PC-3 (cell line): Measurements from ENCODE around the gene DCDC1. TPM values are rescaled to one million over a fixed set of nuclear protein-coding genes. Genes with fewer than 3 reads are reported as not detected.

Experiments used
- ATAC-seq: fragments of 200-7000 bp; cut with Tn5 transposase; 2 replicates; pipeline ENCODE4 v1.9.1; 2020; ENCODE audit warnings: mild to moderate bottlenecking, moderate library complexity
- BruUV-seq: library from RNA; stranded (reverse); fragments of 400-500 nt; replicated peaks from 2 replicates; lab custom pipeline; 2021; lab: Mats Ljungman, UMichigan
- CTCF ChIA-PET: fragments of 300-600 bp; sonication (Branson Sonifier 250); formaldehyde crosslinking; loops from one replicate; lab custom pipeline; 2022; ENCODE audit warnings: antibody characterized with exemption; lab: Charles Lee
- POLR2A ChIA-PET: fragments of 300-600 bp; sonication (Branson Sonifier 250); formaldehyde crosslinking; loops from one replicate; lab custom pipeline; 2022; ENCODE audit warnings: antibody characterized with exemption; ENCODE audit not compliant: unreplicated experiment; lab: Charles Lee
- DNase-seq: peaks from one replicate; pipeline ENCODE4 v3.0.0-alpha.2; 2015
- H2AFZ ChIP-seq: fragments of 300-600 bp; sonication (generic); 2 replicates; pipeline ENCODE4 v1.6.0; 2016; ENCODE audit warnings: antibody characterized with exemption, low read length
- H3F3A ChIP-seq: fragments of 300-600 bp; sonication (generic); one replicate; pipeline ENCODE4 v1.6.0; 2017; ENCODE audit warnings: antibody characterized with exemption, low read length, control low read depth, mild to moderate bottlenecking; ENCODE audit not compliant: unreplicated experiment
- H3K27ac ChIP-seq: fragments of 300-600 bp; sonication (generic); 2 replicates; pipeline ENCODE4 v1.5.1; 2016; ENCODE audit warnings: mild to moderate bottlenecking, low read length
- H3K27me3 ChIP-seq: fragments of 300-600 bp; sonication (generic); 2 replicates; pipeline ENCODE4 v1.6.1; 2016; ENCODE audit warnings: low read length, mixed read lengths
- H3K36me3 ChIP-seq: fragments of 300-600 bp; sonication (generic); 2 replicates; pipeline ENCODE4 v1.6.1; 2016; ENCODE audit warnings: low read depth, mixed run types, low read length, mixed read lengths
- H3K4me1 ChIP-seq: fragments of 300-600 bp; sonication (generic); 2 replicates; pipeline ENCODE4 v1.5.1; 2016; ENCODE audit warnings: low read length; ENCODE audit not compliant: insufficient read depth
- H3K4me2 ChIP-seq: fragments of 300-600 bp; sonication (generic); 2 replicates; pipeline ENCODE4 v1.6.0; 2016; ENCODE audit warnings: low read length
- H3K4me3 ChIP-seq: fragments of 300-600 bp; sonication (generic); 2 replicates; pipeline ENCODE4 v1.5.1; 2016; ENCODE audit warnings: mild to moderate bottlenecking, low read length, mixed read lengths
- H3K79me2 ChIP-seq: fragments of 300-600 bp; sonication (generic); 2 replicates; pipeline ENCODE4 v1.6.1; 2017; ENCODE audit warnings: low read length, mixed read lengths
- H3K9ac ChIP-seq: fragments of 300-600 bp; sonication (generic); 2 replicates; pipeline ENCODE4 v1.6.0; 2016; ENCODE audit warnings: mild to moderate bottlenecking, low read length
- H3K9me2 ChIP-seq: fragments of 300-600 bp; sonication (generic); replicated peaks from 2 replicates; pipeline ENCODE4 v1.6.1; 2016; ENCODE audit warnings: mixed run types, low read length, mixed read lengths
- H3K9me3 ChIP-seq: fragments of 300-600 bp; sonication (generic); 2 replicates; pipeline ENCODE4 v1.6.1; 2016; ENCODE audit warnings: low read length, mixed read lengths
- H4K20me1 ChIP-seq: fragments of 300-600 bp; sonication (generic); 2 replicates; pipeline ENCODE4 v1.6.1; 2016; ENCODE audit warnings: low read length, mixed read lengths
- CTCF ChIP-seq: fragments of 300-600 bp; sonication (generic); conservative IDR thresholded peaks from 2 replicates; pipeline ENCODE4 v1.5.1; 2017; ENCODE audit warnings: antibody characterized with exemption, low read depth, mild to moderate bottlenecking, low read length
- EZH2 ChIP-seq: fragments of 300-600 bp; sonication (generic); IDR thresholded peaks from one replicate; pipeline ENCODE4 v1.6.1; 2017; ENCODE audit warnings: antibody characterized with exemption, mild to moderate bottlenecking, low read length; ENCODE audit not compliant: unreplicated experiment
- EZH2phosphoT487 ChIP-seq: fragments of 300-600 bp; sonication (generic); IDR thresholded peaks from 2 replicates; pipeline ENCODE4 v1.6.1; 2018; ENCODE audit warnings: mild to moderate bottlenecking, antibody characterized with exemption, low read length, borderline replicate concordance
- intact Hi-C: fragments of 100-400 bp; cut with micrococcal nuclease; formaldehyde crosslinking; loops from 2 replicates; pipeline ENCODE4 v1.9.0; 2023
- total RNA-seq: library from RNA; depleted of rRNA; stranded (reverse); fragments of >200 nt; gene quantifications from 2 replicates; pipeline ENCODE4 v1.2.3, GENCODE V29; 2014

The DCDC1 gene
- total RNA-seq, 1 experiment from 2014 or later: not detected

GRCh38 chr11:30921811-30922210, 447.7 kb downstream of the DCDC1 start:
- ChIA-PET CTCF (no interaction called here), POLR2A (no interaction called here)
- H3K4me3 ChIP-seq: no peak overlapping the region
- H2AFZ ChIP-seq: no peak overlapping the region
- no peak overlapping the region for H3K27ac ChIP-seq
- no peak overlapping the region for H3K4me2 ChIP-seq
- DNase-seq (no peak), ATAC-seq (no peak)
- H3K36me3 ChIP-seq: no peaks in the 10 kb centered on the region
- no TSS peak for BruUV-seq
- intact Hi-C loops: no loop called here
- peaks cover 8% of the 10 kb centered on the region for H3K27me3 ChIP-seq
- no peaks in the 10 kb centered on the region for H3K9me3 ChIP-seq
- no peaks in the 10 kb centered on the region for H3K79me2 ChIP-seq
- TF ChIP-seq EZH2 (no peak), CTCF (no peak), EZH2phosphoT487 (no peak)
- H3K4me1 ChIP-seq: no peaks in the 10 kb centered on the region
- H4K20me1 ChIP-seq: no peaks in the 10 kb centered on the region
- H3F3A ChIP-seq: no peaks in the 10 kb centered on the region
- H3K9ac ChIP-seq: no peak overlapping the region
- H3K9me2 ChIP-seq: no peaks in the 10 kb centered on the region

GRCh38 chr11:30919389-30920152, 450.0 kb downstream of the DCDC1 start:
- ChIA-PET POLR2A (no interaction called here), CTCF (no interaction called here)
- no peak overlapping the region for H3K27ac ChIP-seq
- ATAC-seq: no peak
- no peak for DNase-seq
- TF ChIP-seq EZH2 (no peak), EZH2phosphoT487 (no peak), CTCF (no peak)
- H3F3A ChIP-seq: no peaks in the 10 kb centered on the region
- no peak overlapping the region for H3K4me2 ChIP-seq
- H3K36me3 ChIP-seq: no peaks in the 10 kb centered on the region
- no peaks in the 10 kb centered on the region for H4K20me1 ChIP-seq
- no peak overlapping the region for H3K9ac ChIP-seq
- no peaks in the 10 kb centered on the region for H3K79me2 ChIP-seq
- BruUV-seq: no TSS peak
- intact Hi-C loops: loop anchor here (5.0 kb wide), 1 partner anchor 572 kb away; no protein-coding TSS in a partner anchor
- H2AFZ ChIP-seq: no peak overlapping the region
- H3K27me3 ChIP-seq: peaks cover 5% of the 10 kb centered on the region
- H3K9me2 ChIP-seq: no peaks in the 10 kb centered on the region
- no peak overlapping the region for H3K4me3 ChIP-seq
- H3K9me3 ChIP-seq: no peaks in the 10 kb centered on the region
- H3K4me1 ChIP-seq: no peaks in the 10 kb centered on the region
